OCI-LY1 (cell line): ENCODE measurements around the gene CCDC154.

Experiments
- EZH2 ChIP-seq: fragments of 200-600 bp; sonication (generic), shearing (Covaris generic); IDR thresholded peaks from 2 replicates; pipeline ENCODE4 v1.8.0; 2017; ENCODE audit warnings: borderline replicate concordance, mixed run types, mild to moderate bottlenecking, antibody characterized with exemption, low read length, moderate library complexity, mixed read lengths
- TF ChIP-seq, protein P1 (sequence below): fragments of 200-600 bp; sonication (generic), shearing (Covaris generic); IDR thresholded peaks from 2 replicates; pipeline ENCODE4 v1.5.1; 2017; ENCODE audit warnings: mild to moderate bottlenecking, antibody characterized with exemption, low read length, moderate library complexity, mixed read lengths

DNA sequence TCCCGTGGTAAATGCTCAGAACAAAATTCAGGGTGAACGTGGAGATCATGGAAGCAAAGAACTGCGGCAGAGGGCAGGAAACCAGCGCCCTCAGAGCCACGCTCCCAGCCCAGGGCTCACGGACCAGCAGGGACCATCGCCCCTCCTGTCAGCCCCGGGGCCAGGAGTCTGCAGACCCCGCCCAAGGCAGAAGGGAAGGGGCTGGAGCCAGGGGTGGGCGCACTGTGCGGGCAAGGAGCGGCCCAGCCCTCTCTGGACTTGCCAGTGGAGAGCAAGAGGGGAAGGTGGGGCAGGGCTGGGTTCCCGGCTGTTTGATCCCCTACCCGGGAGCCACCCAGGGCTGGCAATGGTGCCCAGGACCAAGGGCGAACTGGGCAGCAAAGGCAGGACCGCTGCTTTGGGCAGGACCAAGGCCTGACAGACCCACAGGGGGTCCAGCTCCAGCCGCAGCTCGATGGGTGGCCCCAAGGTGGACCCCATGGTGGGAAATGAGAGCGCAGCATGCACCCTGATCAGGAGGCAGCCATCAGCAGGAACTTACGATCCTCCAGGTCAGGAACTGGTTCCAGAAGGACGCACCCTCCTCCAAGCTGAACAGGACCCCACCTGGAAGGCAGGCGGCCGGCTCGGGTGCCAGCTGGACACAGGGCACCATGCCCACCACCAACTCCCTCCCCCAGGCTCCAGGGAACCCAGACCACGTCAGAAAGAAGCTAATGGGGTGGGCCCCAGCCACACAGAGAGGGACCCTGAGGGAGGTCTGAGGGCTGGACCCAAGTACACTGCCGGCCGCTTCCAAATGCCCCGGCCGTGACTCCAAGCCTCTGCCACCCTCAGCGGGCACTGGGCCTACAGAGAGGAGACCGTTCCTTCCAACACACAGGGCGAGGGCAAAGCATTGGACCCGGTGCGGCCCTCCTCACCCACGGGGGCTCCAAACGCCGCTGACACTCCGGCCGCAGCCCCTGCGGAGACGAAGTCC, 11.1 kb upstream of the CCDC154 start:
- TF ChIP-seq, protein P1, sequence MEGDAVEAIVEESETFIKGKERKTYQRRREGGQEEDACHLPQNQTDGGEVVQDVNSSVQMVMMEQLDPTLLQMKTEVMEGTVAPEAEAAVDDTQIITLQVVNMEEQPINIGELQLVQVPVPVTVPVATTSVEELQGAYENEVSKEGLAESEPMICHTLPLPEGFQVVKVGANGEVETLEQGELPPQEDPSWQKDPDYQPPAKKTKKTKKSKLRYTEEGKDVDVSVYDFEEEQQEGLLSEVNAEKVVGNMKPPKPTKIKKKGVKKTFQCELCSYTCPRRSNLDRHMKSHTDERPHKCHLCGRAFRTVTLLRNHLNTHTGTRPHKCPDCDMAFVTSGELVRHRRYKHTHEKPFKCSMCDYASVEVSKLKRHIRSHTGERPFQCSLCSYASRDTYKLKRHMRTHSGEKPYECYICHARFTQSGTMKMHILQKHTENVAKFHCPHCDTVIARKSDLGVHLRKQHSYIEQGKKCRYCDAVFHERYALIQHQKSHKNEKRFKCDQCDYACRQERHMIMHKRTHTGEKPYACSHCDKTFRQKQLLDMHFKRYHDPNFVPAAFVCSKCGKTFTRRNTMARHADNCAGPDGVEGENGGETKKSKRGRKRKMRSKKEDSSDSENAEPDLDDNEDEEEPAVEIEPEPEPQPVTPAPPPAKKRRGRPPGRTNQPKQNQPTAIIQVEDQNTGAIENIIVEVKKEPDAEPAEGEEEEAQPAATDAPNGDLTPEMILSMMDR = no peak
- TF ChIP-seq EZH2 = no peak
